H1 (cell line): Measurements from ENCODE around the gene STIMATE. TPM values are rescaled to one million over a fixed set of nuclear protein-coding genes. Genes with fewer than 3 reads are reported as not detected.

Experiments
- BCL11A ChIP-seq, 2 experiments: IDR thresholded peaks; one replicate each; pipeline ENCODE4 v1.6.1; 2011; ENCODE audit warnings: low read depth in 2 of 2, low read length in 2 of 2, mild to moderate bottlenecking in 2 of 2
- BRCA1 ChIP-seq: IDR thresholded peaks from 2 replicates; pipeline ENCODE4 v1.6.1; 2012; ENCODE audit warnings: low read depth, low read length, improper control_type of control experiment
- CHD7 ChIP-seq: fragments of 300-600 bp; sonication (generic); IDR thresholded peaks from 2 replicates; pipeline ENCODE4 v1.7.1; 2012; ENCODE audit warnings: low read length, moderate library complexity, mild to moderate bottlenecking, inconsistent platforms; ENCODE audit not compliant: insufficient replicate concordance
- CTBP2 ChIP-seq: IDR thresholded peaks from 2 replicates; pipeline ENCODE4 v1.7.0; 2011; ENCODE audit warnings: borderline replicate concordance, mild to moderate bottlenecking, moderate library complexity, mixed read lengths, low read length; ENCODE audit not compliant: insufficient read depth, insufficient read length
- TAF1 ChIP-seq: IDR thresholded peaks from 2 replicates; pipeline ENCODE4 v1.6.1; 2011; ENCODE audit warnings: mild to moderate bottlenecking, low read depth, low read length
- ZNF274 ChIP-seq: IDR thresholded peaks from 2 replicates; pipeline ENCODE4 v1.7.0; 2012; ENCODE audit warnings: low read length, borderline replicate concordance; ENCODE audit errors: extremely low read depth
- polyA plus RNA-seq, 7 experiments: library from polyadenylated mRNA; depleted of rRNA in 3 of 7; stranded (reverse) in 5 of 7; unstranded in 2 of 7; fragments of >200 nt in 5 of 7; fragments of 200-250 nt in 2 of 7; gene quantifications; 1 replicate in 5 of 7; 2 replicates in 1 of 7; 4 replicates in 1 of 7; pipeline versions ENCODE4 v1.2.1 to v1.2.3, GENCODE V29; 2011 to 2013; ENCODE audit warnings: missing spikeins in 2 of 7, mixed read lengths in 2 of 7
- total RNA-seq: library from RNA; stranded (reverse); fragmentation: NEBNext Ultra II Directional; extraction: Animal tissue kit (Norgen Biotek cat#: 25700); gene quantifications from 2 replicates; pipeline ENCODE4 v1.2.1, GENCODE V29; 2021

Gene STIMATE
- total and polyA plus RNA-seq, 2 of the 8 experiments (the other 6 are each of a cell fraction or from before 2014, with no cell fraction given), result 17.5 to 22.1 TPM

- TF ChIP-seq CHD7 (no peak), BRCA1 (no peak), BCL11A (IDR thresholded peaks at IDR 0.05; ENCODE audit: low read depth in 2 of 2, low read length in 2 of 2) (no peak), CTBP2 (no peak), TAF1 (no peak), ZNF274 (no peak)
These were observed 107.7 kb downstream of the STIMATE start (continued) for GRCh38 chr3:52789746-52790040.
